Mononuclear cell (primary cell): ENCODE measurements around the gene CALML5. TPM values are rescaled to one million over a fixed set of nuclear protein-coding genes. Genes with fewer than 3 reads are reported as not detected.

Source experiments
- H3K27me3 ChIP-seq: 2 replicates; pipeline ENCODE4 v1.6.0; 2011; ENCODE audit warnings: low read length, control low read depth; ENCODE audit not compliant: insufficient read depth
- H3K4me1 ChIP-seq: 2 replicates; pipeline ENCODE4 v1.5.1; 2011; ENCODE audit warnings: mild to moderate bottlenecking, low read length, control low read depth; ENCODE audit not compliant: insufficient read depth
- H3K4me3 ChIP-seq: 2 replicates; pipeline ENCODE4 v1.5.1; 2011; ENCODE audit warnings: mild to moderate bottlenecking, low read length, moderate library complexity
- H3K9me3 ChIP-seq: 2 replicates; pipeline ENCODE4 v1.5.1; 2011; ENCODE audit warnings: low read depth, mild to moderate bottlenecking, control low read depth, low read length
- total RNA-seq: library from RNA; depleted of rRNA; stranded (reverse); fragments of >200 nt; gene quantifications from one replicate; pipeline ENCODE4 v1.2.3, GENCODE V29; 2012

Gene CALML5
- not detected for total RNA-seq

GRCh38 chr10:5499493-5500140 lies at the start of gene CALML5:
CALML5 (minus strand) TSS chr10:5499570; CDS start chr10:5499438, 132 bp downstream.
- Histone ChIP-seq H3K9me3 (no peaks in the 10 kb centered on the region), H3K4me3 (no peak within 1 kb of the TSS), H3K27me3 (no peaks in the 10 kb centered on the region), H3K4me1 (no peaks in the 10 kb centered on the region)

GRCh38 chr10:5547931-5548660 lies 48.7 kb upstream of the CALML5 start:
- H3K4me3 ChIP-seq, result no peak overlapping the region

GRCh38 chr10:5547681-5547930 lies 48.2 kb upstream of the CALML5 start:
- Histone ChIP-seq H3K4me3 (no peak overlapping the region), H3K9me3 (no peaks in the 10 kb centered on the region), H3K27me3 (no peaks in the 10 kb centered on the region), H3K4me1 (peaks cover 31% of the 10 kb centered on the region)

More at GRCh38 chr10:5547931-5548660, 48.7 kb upstream of the CALML5 start:
- no peaks in the 10 kb centered on the region for H3K27me3 ChIP-seq
- H3K4me1 ChIP-seq, result peaks cover 31% of the 10 kb centered on the region
- H3K9me3 ChIP-seq, result no peaks in the 10 kb centered on the region

GRCh38 chr10:5546891-5547680 lies 47.7 kb upstream of the CALML5 start:
- Histone ChIP-seq H3K4me3 (no peak overlapping the region), H3K4me1 (peaks cover 25% of the 10 kb centered on the region), H3K9me3 (peaks cover 3% of the 10 kb centered on the region), H3K27me3 (no peaks in the 10 kb centered on the region)

GRCh38 chr10:5545778-5546710 lies 46.7 kb upstream of the CALML5 start:
- peaks cover 20% of the 10 kb centered on the region for H3K4me1 ChIP-seq
- H3K27me3 ChIP-seq, result no peaks in the 10 kb centered on the region
- no peak overlapping the region for H3K4me3 ChIP-seq
- peaks cover 13% of the 10 kb centered on the region for H3K9me3 ChIP-seq

GRCh38 chr10:5545426-5545777 lies 46.0 kb upstream of the CALML5 start:
- Histone ChIP-seq H3K4me1 (peaks cover 20% of the 10 kb centered on the region), H3K9me3 (peaks cover 15% of the 10 kb centered on the region), H3K4me3 (no peak overlapping the region), H3K27me3 (no peaks in the 10 kb centered on the region)

GRCh38 chr10:5545011-5545410 lies 45.6 kb upstream of the CALML5 start:
- Histone ChIP-seq H3K4me1 (peaks cover 20% of the 10 kb centered on the region), H3K4me3 (no peak overlapping the region), H3K27me3 (no peaks in the 10 kb centered on the region), H3K9me3 (peaks cover 15% of the 10 kb centered on the region)

GRCh38 chr10:5544216-5544805 lies 44.9 kb upstream of the CALML5 start:
- H3K27me3 ChIP-seq, result no peaks in the 10 kb centered on the region
- no peak overlapping the region for H3K4me3 ChIP-seq
- peaks cover 15% of the 10 kb centered on the region for H3K9me3 ChIP-seq
- H3K4me1 ChIP-seq, result peaks cover 20% of the 10 kb centered on the region

- H3K27me3 ChIP-seq, result no peaks in the 10 kb centered on the region
- H3K9me3 ChIP-seq, result peaks cover 15% of the 10 kb centered on the region
- H3K4me3 ChIP-seq, result no peak overlapping the region
- peaks cover 16% of the 10 kb centered on the region for H3K4me1 ChIP-seq
These were observed 44.3 kb upstream of the CALML5 start for GRCh38 chr10:5543623-5544022.

GRCh38 chr10:5542100-5542499 lies 42.7 kb upstream of the CALML5 start:
- H3K4me3 ChIP-seq, result no peak overlapping the region
- peaks cover 15% of the 10 kb centered on the region for H3K9me3 ChIP-seq
- H3K4me1 ChIP-seq, result peaks cover under 1% of the 10 kb centered on the region
- H3K27me3 ChIP-seq, result no peaks in the 10 kb centered on the region

GRCh38 chr10:5540891-5541290 lies 41.5 kb upstream of the CALML5 start:
- H3K9me3 ChIP-seq, result peaks cover 15% of the 10 kb centered on the region
- no peaks in the 10 kb centered on the region for H3K27me3 ChIP-seq
- H3K4me3 ChIP-seq, result no peak overlapping the region
- H3K4me1 ChIP-seq, result no peaks in the 10 kb centered on the region

- H3K9me3 ChIP-seq, result peaks cover 15% of the 10 kb centered on the region
- H3K4me1 ChIP-seq, result peaks cover 4% of the 10 kb centered on the region
- H3K27me3 ChIP-seq, result no peaks in the 10 kb centered on the region
- no peak overlapping the region for H3K4me3 ChIP-seq
These were observed 40.7 kb upstream of the CALML5 start for GRCh38 chr10:5540080-5540479.

- no peak overlapping the region for H3K4me3 ChIP-seq
- H3K9me3 ChIP-seq, result peaks cover 15% of the 10 kb centered on the region
- H3K27me3 ChIP-seq, result no peaks in the 10 kb centered on the region
- H3K4me1 ChIP-seq, result peaks cover 8% of the 10 kb centered on the region
These were observed 39.7 kb upstream of the CALML5 start for GRCh38 chr10:5538892-5539651.

GRCh38 chr10:5538446-5538845 lies 39.1 kb upstream of the CALML5 start:
- H3K4me1 ChIP-seq, result peaks cover 8% of the 10 kb centered on the region
- H3K9me3 ChIP-seq, result peaks cover 15% of the 10 kb centered on the region
- no peak overlapping the region for H3K4me3 ChIP-seq
- no peaks in the 10 kb centered on the region for H3K27me3 ChIP-seq
